ENCODE measurements around the gene CUL4A.
"Not testable (repeated sequence)": the region's sequence is repeated elsewhere in the genome, so short reads cannot be mapped to it uniquely, and the experiment has no call there.

The CUL4A gene

DNA sequence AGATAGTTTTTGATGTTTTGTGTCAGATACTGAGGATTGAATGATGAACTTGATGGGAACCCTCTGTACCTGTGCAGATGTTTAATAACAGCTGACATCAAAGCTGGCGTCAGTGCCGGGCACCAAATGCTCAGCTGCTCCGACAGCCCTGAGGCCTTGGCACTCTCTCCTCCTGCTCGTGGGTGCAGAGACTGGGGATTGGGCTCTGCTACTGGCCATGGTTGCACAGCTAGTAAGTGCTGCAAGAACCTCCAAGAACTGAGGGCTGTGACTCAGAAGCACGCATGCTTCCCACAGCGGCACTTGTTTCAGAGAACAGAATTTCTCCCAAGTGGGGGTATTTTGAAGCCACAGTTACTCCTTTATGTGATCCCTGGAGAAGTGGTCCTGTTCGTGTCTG is 93.6 kb downstream of the CUL4A start:
- TF ChIP-seq, protein P1, sequence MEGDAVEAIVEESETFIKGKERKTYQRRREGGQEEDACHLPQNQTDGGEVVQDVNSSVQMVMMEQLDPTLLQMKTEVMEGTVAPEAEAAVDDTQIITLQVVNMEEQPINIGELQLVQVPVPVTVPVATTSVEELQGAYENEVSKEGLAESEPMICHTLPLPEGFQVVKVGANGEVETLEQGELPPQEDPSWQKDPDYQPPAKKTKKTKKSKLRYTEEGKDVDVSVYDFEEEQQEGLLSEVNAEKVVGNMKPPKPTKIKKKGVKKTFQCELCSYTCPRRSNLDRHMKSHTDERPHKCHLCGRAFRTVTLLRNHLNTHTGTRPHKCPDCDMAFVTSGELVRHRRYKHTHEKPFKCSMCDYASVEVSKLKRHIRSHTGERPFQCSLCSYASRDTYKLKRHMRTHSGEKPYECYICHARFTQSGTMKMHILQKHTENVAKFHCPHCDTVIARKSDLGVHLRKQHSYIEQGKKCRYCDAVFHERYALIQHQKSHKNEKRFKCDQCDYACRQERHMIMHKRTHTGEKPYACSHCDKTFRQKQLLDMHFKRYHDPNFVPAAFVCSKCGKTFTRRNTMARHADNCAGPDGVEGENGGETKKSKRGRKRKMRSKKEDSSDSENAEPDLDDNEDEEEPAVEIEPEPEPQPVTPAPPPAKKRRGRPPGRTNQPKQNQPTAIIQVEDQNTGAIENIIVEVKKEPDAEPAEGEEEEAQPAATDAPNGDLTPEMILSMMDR (IDR thresholded peaks at IDR 0.05; ENCODE audit: insufficient read depth, low read length, poor library complexity, severe bottlenecking), result no peak
- no peak overlapping the region for H3K4me3 ChIP-seq (replicated peaks; ENCODE audit: low read depth, low read length)
- DNase-seq (ENCODE audit: extremely low read depth, insufficient read length), result no peak
- no peaks in the 10 kb centered on the region for H3K27me3 ChIP-seq (replicated peaks; ENCODE audit: control insufficient read depth, insufficient read depth, low read length)
- peaks cover 11% of the 10 kb centered on the region for H3K36me3 ChIP-seq (ENCODE audit: control insufficient read depth, insufficient read depth, low read length)

DNA sequence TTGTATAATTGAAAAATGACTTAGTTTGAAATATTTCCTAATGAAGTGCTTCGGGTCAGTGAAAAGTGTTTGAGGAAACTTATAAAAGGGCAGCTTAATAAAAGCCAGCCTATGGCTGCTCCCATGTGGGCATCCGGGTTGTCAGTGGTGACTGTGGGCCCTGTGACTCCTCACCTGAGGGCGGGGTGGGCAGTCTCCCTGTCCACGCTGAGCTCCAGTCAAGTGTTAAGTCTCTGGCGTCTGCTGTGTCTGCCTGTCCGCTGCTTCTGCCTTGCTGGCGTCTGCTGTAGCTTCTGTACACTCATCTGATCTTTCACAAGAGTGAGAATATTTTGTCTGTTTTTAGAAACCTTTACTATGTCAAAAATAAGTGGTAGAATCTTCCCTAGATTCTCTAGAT is 94.7 kb downstream of the CUL4A start:
- TF ChIP-seq, protein P1 (IDR thresholded peaks at IDR 0.05; ENCODE audit: insufficient read depth, low read length, poor library complexity, severe bottlenecking), result no peak
- no peak overlapping the region for H3K4me3 ChIP-seq (replicated peaks; ENCODE audit: low read depth, low read length)
- DNase-seq (ENCODE audit: extremely low read depth, insufficient read length), result no peak
- no peaks in the 10 kb centered on the region for H3K27me3 ChIP-seq (replicated peaks; ENCODE audit: control insufficient read depth, insufficient read depth, low read length)
- H3K36me3 ChIP-seq (ENCODE audit: control insufficient read depth, insufficient read depth, low read length), result peaks cover 11% of the 10 kb centered on the region

DNA sequence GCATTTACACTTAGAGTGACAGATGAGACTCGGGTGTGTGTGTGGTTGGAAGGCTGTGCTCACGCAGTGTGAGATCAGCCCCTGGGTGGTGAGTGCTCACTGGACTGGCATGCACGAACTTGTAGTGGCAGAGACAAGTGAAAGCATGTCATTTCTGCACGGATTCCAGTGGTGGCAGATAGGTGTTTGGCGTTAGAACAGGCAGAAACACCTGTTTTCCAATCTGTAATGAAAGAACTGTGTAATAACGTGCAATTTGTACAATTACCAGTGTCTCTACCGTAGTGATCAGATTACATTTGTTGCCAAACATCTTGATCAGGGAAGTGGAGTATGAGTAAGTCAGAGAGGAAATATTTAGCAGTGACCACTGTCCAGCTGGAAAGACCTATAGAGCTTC is 95.8 kb downstream of the CUL4A start:
- DNase-seq (ENCODE audit: extremely low read depth, insufficient read length), result no peak
- Histone ChIP-seq H3K4me3 (replicated peaks; ENCODE audit: low read depth, low read length) (no peak overlapping the region), H3K27me3 (replicated peaks; ENCODE audit: control insufficient read depth, insufficient read depth, low read length) (no peaks in the 10 kb centered on the region), H3K36me3 (ENCODE audit: control insufficient read depth, insufficient read depth, low read length) (peaks cover 11% of the 10 kb centered on the region)
- TF ChIP-seq, protein P1 (IDR thresholded peaks at IDR 0.05; ENCODE audit: insufficient read depth, low read length, poor library complexity, severe bottlenecking), result no peak

DNA sequence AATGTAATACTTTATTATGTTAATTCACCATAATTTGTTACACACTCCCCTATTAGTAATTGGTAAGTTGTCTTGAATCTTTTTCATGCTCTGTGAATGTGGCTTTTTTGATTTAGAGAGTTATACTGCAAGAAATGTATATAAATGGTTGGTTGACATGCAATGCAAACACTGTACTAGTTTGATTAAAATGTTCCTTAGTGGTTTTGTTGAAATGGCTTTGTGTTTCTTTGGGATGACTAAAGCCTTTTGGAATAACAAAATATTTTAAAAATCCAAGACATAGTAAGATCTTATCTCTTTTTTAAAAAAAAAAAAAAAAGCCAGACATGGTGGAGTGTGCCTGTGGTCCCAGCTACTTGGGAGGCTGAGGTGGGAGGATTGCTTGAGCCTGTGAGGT is 98.1 kb downstream of the CUL4A start:
- Histone ChIP-seq H3K36me3 (ENCODE audit: control insufficient read depth, insufficient read depth, low read length) (peaks cover 16% of the 10 kb centered on the region), H3K4me3 (replicated peaks; ENCODE audit: low read depth, low read length) (no peak overlapping the region), H3K27me3 (replicated peaks; ENCODE audit: control insufficient read depth, insufficient read depth, low read length) (no peaks in the 10 kb centered on the region)
- TF ChIP-seq, protein P1 (IDR thresholded peaks at IDR 0.05; ENCODE audit: insufficient read depth, low read length, poor library complexity, severe bottlenecking), result no peak
- DNase-seq (ENCODE audit: extremely low read depth, insufficient read length), result no peak

DNA sequence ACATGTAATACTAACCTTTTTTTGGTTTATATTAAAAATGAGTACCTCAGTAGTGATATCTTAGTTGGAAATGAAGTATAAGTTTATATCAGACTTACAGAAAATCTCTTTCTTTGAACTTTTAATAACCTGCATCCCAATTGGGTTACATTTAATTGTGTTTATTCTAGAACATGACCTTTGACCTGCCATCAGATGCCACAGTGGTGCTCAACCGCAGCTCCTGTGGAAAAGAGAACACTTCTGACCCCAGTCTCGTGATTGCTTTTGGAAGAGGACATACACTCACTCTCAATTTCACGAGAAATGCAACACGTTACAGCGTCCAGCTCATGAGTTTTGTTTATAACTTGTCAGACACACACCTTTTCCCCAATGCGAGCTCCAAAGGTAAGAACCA is 100.1 kb downstream of the CUL4A start:
- Histone ChIP-seq H3K4me3 (replicated peaks; ENCODE audit: low read depth, low read length) (no peak overlapping the region), H3K36me3 (ENCODE audit: control insufficient read depth, insufficient read depth, low read length) (peaks cover 8% of the 10 kb centered on the region), H3K27me3 (replicated peaks; ENCODE audit: control insufficient read depth, insufficient read depth, low read length) (no peaks in the 10 kb centered on the region)
- TF ChIP-seq, protein P1 (IDR thresholded peaks at IDR 0.05; ENCODE audit: insufficient read depth, low read length, poor library complexity, severe bottlenecking), result no peak
- no peak for DNase-seq (ENCODE audit: extremely low read depth, insufficient read length)

DNA sequence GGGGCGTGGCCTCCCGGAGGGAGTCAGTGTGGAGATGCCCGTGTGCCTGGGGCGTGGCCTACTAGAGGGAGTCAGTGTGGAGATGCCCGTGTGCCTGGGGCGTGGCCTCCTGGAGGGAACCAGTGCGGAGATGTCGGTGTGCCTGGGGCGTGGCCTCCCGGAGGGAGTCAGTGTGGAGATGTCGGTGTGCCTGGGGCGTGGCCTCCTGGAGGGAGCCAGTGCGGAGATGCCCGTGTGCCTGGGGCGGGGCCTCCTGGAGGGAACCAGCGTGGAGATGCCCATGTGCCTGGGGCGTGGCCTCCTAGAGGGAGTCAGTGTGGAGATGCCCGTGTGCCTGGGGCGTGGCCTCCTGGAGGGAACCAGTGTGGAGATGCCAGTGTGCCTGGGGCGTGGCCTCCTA is 104.7 kb downstream of the CUL4A start:
- not testable (repeated sequence) for H3K27me3 ChIP-seq (replicated peaks; ENCODE audit: control insufficient read depth, insufficient read depth, low read length); DNase-seq (ENCODE audit: extremely low read depth, insufficient read length); H3K4me3 ChIP-seq (replicated peaks; ENCODE audit: low read depth, low read length)
- H3K36me3 ChIP-seq (ENCODE audit: control insufficient read depth, insufficient read depth, low read length), result peaks cover 13% of the 10 kb centered on the region

DNA sequence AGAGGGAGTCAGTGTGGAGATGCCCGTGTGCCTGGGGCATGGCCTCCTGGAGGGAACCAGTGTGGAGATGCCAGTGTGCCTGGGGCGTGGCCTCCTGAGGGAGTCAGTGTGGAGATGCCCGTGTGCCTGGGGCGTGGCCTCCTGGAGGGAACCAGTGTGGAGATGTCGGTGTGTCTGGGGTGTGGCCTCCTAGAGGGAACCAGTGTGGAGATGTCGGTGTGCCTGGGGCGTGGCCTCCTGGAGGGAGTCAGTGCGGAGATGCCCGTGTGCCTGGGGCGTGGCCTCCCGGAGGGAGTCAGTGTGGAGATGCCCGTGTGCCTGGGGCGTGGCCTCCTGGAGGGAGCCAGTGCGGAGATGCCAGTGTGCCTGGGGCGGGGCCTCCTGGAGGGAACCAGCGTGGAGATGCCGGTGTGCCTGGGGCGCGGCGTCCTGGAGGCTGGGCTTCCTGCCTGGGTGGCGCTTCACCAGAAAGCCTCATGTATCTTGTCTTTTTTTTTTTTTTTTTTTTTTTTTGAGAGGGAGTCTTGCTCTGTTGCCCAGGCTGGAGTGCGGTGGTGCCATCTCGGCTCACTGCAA is 105.6 kb downstream of the CUL4A start:
- H3K36me3 ChIP-seq (ENCODE audit: control insufficient read depth, insufficient read depth, low read length), result peaks cover 17% of the 10 kb centered on the region
- H3K4me3 ChIP-seq (replicated peaks; ENCODE audit: low read depth, low read length), result not testable (repeated sequence)

More for the DNA sequence above, 105.6 kb downstream of the CUL4A start:
- H3K27me3 ChIP-seq (replicated peaks; ENCODE audit: control insufficient read depth, insufficient read depth, low read length); DNase-seq (ENCODE audit: extremely low read depth, insufficient read length): not testable (repeated sequence)

Measured in GM06990 (cell line).